Smooth muscle cell (in vitro differentiated cells): Measurements from ENCODE around the gene TULP4. TPM values are rescaled to one million over a fixed set of nuclear protein-coding genes. Genes with fewer than 3 reads are reported as not detected.

ENCODE experiments used
- DNase-seq: peaks from one replicate; lab custom pipeline; 2025; ENCODE audit not compliant: unreplicated experiment; lab: John Stamatoyannopoulos, UW
- H2AFZ ChIP-seq: fragments of 200-600 bp; sonication (generic); 2 replicates; pipeline ENCODE4 v1.6.0; 2016; ENCODE audit warnings: antibody characterized with exemption, low read depth, mild to moderate bottlenecking
- H3F3A ChIP-seq: fragments of 200-600 bp; sonication (generic); 2 replicates; pipeline ENCODE4 v1.6.0; 2017; ENCODE audit warnings: antibody characterized with exemption, low read depth
- H3K27ac ChIP-seq: fragments of 200-600 bp; sonication (generic); 2 replicates; pipeline ENCODE4 v1.5.1; 2016; ENCODE audit warnings: low read depth, mild to moderate bottlenecking
- H3K27me3 ChIP-seq: fragments of 200-600 bp; sonication (generic); 2 replicates; pipeline ENCODE4 v1.6.1; 2016; ENCODE audit warnings: low read depth, mild to moderate bottlenecking
- H3K36me3 ChIP-seq: fragments of 200-600 bp; sonication (generic); 2 replicates; pipeline ENCODE4 v1.5.1; 2016; ENCODE audit warnings: low read depth
- H3K4me1 ChIP-seq: fragments of 200-600 bp; sonication (generic); 2 replicates; pipeline ENCODE4 v1.5.1; 2016; ENCODE audit warnings: low read depth
- H3K4me2 ChIP-seq: fragments of 200-600 bp; sonication (generic); 2 replicates; pipeline ENCODE4 v1.6.0; 2016; ENCODE audit warnings: mild to moderate bottlenecking
- H3K4me3 ChIP-seq: fragments of 200-600 bp; sonication (generic); 2 replicates; pipeline ENCODE4 v1.5.1; 2016; ENCODE audit warnings: mild to moderate bottlenecking
- H3K79me2 ChIP-seq: fragments of 200-600 bp; sonication (generic); 2 replicates; pipeline ENCODE4 v1.6.0; 2016; ENCODE audit warnings: low read depth, mild to moderate bottlenecking
- H3K9ac ChIP-seq: fragments of 200-600 bp; sonication (generic); 2 replicates; pipeline ENCODE4 v1.6.0; 2016; ENCODE audit warnings: low read depth
- H3K9me3 ChIP-seq: fragments of 200-600 bp; sonication (generic); replicated peaks from 2 replicates; pipeline ENCODE4 v1.5.1; 2016; ENCODE audit warnings: low read depth
- H4K20me1 ChIP-seq: fragments of 200-600 bp; sonication (generic); 2 replicates; pipeline ENCODE4 v1.6.0; 2016; ENCODE audit warnings: low read depth
- WGBS: methylation state at CpG from one replicate; pipeline ENCODE4 v1.1.7; 2016; ENCODE audit warnings: low lambda C conversion rate; 5-methylcytosine and 5-hydroxymethylcytosine counted together
- polyA plus RNA-seq: library from polyadenylated mRNA; unstranded; fragments of >200 nt; fragmentation: Nextera tagmentation; extraction: Ambion mirVana; gene quantifications from 2 replicates; pipeline ENCODE4 v1.2.1, GENCODE V29; 2016
- total RNA-seq: library from RNA; depleted of rRNA; stranded (reverse); fragments of >200 nt; gene quantifications from 2 replicates; pipeline ENCODE4 v1.2.3, GENCODE V29; 2014
- TF ChIP-seq, protein P1 (sequence below): fragments of 200-600 bp; sonication (generic); IDR thresholded peaks from 2 replicates; pipeline ENCODE4 v1.5.1; 2017; ENCODE audit warnings: borderline replicate concordance, mild to moderate bottlenecking, antibody characterized with exemption; ENCODE audit not compliant: insufficient read depth, poor library complexity, severe bottlenecking

Gene TULP4
- total and polyA plus RNA-seq, 2 experiments from 2014 or later = 16.1 to 85.0 TPM

DNA sequence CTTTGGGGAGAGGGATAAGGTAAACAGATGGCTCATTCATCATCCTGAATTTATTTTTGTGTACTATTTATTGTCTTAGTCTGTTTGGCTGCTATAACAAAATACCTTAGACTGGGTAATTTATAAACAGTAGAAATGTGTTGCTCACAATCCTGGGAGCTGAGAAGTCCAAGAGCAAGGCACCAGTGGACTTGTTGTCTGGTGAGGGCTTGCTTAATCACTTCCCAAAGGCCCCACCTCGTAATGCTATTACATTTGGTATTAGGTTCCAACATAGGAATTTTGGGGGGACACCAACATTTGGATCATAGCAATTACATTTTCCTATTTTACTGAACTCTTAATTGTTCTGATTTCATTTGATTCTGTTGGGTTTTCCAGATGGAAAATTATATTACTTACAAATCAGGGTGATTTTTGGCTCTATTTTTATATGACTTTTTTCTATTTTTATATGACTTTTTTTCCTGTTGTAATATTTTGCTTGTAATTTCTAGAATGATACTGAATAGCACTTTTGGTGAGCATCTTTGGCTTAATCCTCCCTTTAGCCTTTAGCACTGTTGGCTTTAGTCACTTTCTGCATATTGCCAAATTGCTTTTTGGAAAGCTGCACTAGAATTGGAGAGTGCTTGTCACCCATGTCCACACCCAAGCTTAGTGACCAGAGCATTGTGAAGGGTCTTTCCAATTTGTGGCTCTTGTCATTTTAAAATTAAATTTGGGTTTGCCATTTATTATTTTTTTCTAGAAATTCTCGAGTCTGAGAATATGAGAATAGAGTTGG is 43.7 kb upstream of the TULP4 start:
- Histone ChIP-seq H3K27ac (no peak overlapping the region), H3F3A (no peaks in the 10 kb centered on the region), H3K4me3 (no peak overlapping the region), H2AFZ (no peak overlapping the region), H4K20me1 (peaks cover 29% of the 10 kb centered on the region), H3K4me2 (no peak overlapping the region), H3K9me3 (no peaks in the 10 kb centered on the region), H3K27me3 (no peaks in the 10 kb centered on the region), H3K36me3 (no peaks in the 10 kb centered on the region), H3K79me2 (peaks cover 35% of the 10 kb centered on the region), H3K4me1 (no peaks in the 10 kb centered on the region), H3K9ac (no peak overlapping the region)
- 96% methylated on average over 2 of the region's 2 CpGs for WGBS
- TF ChIP-seq, protein P1, sequence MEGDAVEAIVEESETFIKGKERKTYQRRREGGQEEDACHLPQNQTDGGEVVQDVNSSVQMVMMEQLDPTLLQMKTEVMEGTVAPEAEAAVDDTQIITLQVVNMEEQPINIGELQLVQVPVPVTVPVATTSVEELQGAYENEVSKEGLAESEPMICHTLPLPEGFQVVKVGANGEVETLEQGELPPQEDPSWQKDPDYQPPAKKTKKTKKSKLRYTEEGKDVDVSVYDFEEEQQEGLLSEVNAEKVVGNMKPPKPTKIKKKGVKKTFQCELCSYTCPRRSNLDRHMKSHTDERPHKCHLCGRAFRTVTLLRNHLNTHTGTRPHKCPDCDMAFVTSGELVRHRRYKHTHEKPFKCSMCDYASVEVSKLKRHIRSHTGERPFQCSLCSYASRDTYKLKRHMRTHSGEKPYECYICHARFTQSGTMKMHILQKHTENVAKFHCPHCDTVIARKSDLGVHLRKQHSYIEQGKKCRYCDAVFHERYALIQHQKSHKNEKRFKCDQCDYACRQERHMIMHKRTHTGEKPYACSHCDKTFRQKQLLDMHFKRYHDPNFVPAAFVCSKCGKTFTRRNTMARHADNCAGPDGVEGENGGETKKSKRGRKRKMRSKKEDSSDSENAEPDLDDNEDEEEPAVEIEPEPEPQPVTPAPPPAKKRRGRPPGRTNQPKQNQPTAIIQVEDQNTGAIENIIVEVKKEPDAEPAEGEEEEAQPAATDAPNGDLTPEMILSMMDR = no peak
- DNase-seq = no peak

DNA sequence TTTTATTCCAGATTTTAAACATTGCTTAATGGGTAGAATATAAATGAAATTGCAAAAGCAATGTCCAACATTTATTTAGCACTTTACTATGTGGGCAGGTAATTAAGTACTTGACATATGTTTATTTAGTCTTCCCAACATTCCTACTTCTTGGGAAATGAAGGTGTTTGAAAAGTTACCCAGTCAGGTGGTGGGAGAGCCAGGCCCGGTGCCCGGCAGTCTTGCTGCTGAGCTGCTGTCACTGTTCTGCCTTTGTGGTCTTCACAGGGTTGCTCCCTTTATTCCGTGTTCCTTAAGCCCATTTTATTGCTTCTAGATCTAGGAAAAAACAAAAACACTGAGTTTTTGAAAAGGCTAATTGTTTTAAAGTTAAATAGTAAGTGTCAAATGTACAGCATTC is 42.6 kb upstream of the TULP4 start:
- Histone ChIP-seq H3K4me2 (no peak overlapping the region), H3K9ac (no peak overlapping the region), H3K4me3 (no peak overlapping the region), H3F3A (no peaks in the 10 kb centered on the region), H3K36me3 (no peaks in the 10 kb centered on the region), H3K9me3 (no peaks in the 10 kb centered on the region), H3K4me1 (no peaks in the 10 kb centered on the region), H3K27ac (no peak overlapping the region), H3K79me2 (peaks cover 31% of the 10 kb centered on the region), H3K27me3 (no peaks in the 10 kb centered on the region), H4K20me1 (peaks cover 29% of the 10 kb centered on the region), H2AFZ (no peak overlapping the region)
- TF ChIP-seq, protein P1 = no peak
- WGBS = 74% methylated on average over 3 of the region's 3 CpGs
- no peak for DNase-seq

DNA sequence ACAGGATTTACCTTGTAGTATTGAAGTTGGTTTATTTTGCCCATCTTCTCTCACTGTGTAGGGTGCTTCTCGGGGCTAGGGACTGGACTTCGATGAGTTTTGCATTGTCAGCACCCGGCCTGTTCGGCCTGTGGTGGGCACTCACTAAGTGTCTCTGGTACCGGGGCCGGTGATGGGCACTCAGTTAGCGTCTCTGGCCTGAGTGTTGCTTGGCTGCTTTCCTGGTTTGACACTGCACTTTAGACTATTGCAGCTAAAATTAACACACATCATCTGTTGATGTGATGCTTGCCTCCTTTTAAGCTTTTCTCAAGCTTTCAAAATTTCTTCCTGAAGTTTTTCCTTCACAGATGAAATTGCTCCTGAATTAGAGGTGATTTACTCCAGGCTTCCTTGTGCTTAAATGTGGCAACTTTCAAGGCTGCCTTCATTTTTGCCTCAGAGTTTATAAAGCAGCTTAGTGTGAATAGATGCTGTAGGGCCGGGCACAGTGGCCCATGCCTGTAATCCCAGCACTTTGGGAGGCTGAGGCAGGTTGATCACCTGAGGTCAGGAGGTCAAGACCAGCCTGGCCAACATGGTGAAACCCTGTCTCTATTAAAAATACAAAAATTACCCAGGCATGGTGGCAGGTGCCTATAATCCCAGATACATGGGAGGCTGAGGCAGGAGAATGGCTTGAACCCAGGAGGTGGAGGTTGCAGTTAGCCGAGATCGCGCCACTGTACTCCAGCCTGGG is 41.7 kb upstream of the TULP4 start:
- no peaks in the 10 kb centered on the region for H3K36me3 ChIP-seq
- no peak overlapping the region for H3K4me3 ChIP-seq
- peaks cover 38% of the 10 kb centered on the region for H4K20me1 ChIP-seq
- no peak overlapping the region for H3K4me2 ChIP-seq
- TF ChIP-seq, protein P1 = no peak
- H3F3A ChIP-seq = no peaks in the 10 kb centered on the region
- no peak overlapping the region for H3K9ac ChIP-seq
- no peaks in the 10 kb centered on the region for H3K27me3 ChIP-seq
- 96% methylated on average over 11 of the region's 11 CpGs for WGBS
- no peak overlapping the region for H2AFZ ChIP-seq
- H3K79me2 ChIP-seq = peaks cover 30% of the 10 kb centered on the region
- DNase-seq = no peak
- H3K27ac ChIP-seq = no peak overlapping the region
- no peaks in the 10 kb centered on the region for H3K4me1 ChIP-seq
- no peaks in the 10 kb centered on the region for H3K9me3 ChIP-seq
